ENCODE measurements around the gene OR51B6.
"Not testable (repeated sequence)": the region's sequence is repeated elsewhere in the genome, so short reads cannot be mapped to it uniquely, and the experiment has no call there.

DNA sequence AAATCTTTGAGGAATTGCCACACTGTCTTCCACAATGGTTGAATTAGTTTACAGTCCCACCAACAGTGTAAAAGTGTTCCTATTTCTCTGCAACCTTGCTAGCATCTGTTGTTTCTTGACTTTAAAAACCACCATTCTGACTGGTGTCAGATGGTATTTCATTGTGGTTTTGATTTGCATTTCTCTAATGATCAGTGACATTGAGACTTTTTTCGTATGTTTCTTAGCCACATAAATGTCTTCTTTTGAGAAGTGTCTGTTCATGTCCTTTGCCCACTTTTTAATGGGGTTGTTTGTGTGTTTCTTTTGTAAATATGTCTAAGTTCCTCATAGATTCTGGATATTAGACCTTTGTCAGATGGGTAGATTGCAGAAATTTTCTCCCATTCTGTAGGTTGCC lies 14.1 kb upstream of the OR51B6 start:
- TF ChIP-seq POLR2A (IDR thresholded peaks at IDR 0.05): not testable (repeated sequence)
- TF ChIP-seq, protein P1, sequence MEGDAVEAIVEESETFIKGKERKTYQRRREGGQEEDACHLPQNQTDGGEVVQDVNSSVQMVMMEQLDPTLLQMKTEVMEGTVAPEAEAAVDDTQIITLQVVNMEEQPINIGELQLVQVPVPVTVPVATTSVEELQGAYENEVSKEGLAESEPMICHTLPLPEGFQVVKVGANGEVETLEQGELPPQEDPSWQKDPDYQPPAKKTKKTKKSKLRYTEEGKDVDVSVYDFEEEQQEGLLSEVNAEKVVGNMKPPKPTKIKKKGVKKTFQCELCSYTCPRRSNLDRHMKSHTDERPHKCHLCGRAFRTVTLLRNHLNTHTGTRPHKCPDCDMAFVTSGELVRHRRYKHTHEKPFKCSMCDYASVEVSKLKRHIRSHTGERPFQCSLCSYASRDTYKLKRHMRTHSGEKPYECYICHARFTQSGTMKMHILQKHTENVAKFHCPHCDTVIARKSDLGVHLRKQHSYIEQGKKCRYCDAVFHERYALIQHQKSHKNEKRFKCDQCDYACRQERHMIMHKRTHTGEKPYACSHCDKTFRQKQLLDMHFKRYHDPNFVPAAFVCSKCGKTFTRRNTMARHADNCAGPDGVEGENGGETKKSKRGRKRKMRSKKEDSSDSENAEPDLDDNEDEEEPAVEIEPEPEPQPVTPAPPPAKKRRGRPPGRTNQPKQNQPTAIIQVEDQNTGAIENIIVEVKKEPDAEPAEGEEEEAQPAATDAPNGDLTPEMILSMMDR (IDR thresholded peaks at IDR 0.05): not testable (repeated sequence)
